Measurements from ENCODE around the gene OPHN1.
"Not testable (repeated sequence)": the region's sequence is repeated elsewhere in the genome, so short reads cannot be mapped to it uniquely, and the experiment has no call there.

The OPHN1 gene

GRCh38 chrX:68354879-68355628 is 78.2 kb downstream of the OPHN1 start:
- no peak for DNase-seq

- DNase-seq: no peak
Measured at GRCh38 chrX:68345025-68345424, 88.3 kb downstream of the OPHN1 start.

- no peak for DNase-seq
Measured at GRCh38 chrX:68343551-68343950, 89.7 kb downstream of the OPHN1 start.

GRCh38 chrX:68332201-68332731 is 101.0 kb downstream of the OPHN1 start:
- no peak for DNase-seq

GRCh38 chrX:68326841-68327240 is 106.5 kb downstream of the OPHN1 start:
- DNase-seq: not testable (repeated sequence)

GRCh38 chrX:68307769-68308168 is 125.5 kb downstream of the OPHN1 start:
- peak; percentile 7 for DNase-seq

GRCh38 chrX:68304602-68305001 is 128.7 kb downstream of the OPHN1 start:
- DNase-seq: no peak

GRCh38 chrX:68299898-68300297 is 133.4 kb downstream of the OPHN1 start:
- DNase-seq: no peak

GRCh38 chrX:68292471-68292870 is 140.8 kb downstream of the OPHN1 start:
- DNase-seq: no peak

- DNase-seq: no peak
Measured at GRCh38 chrX:68288127-68288526, 145.2 kb downstream of the OPHN1 start.

GRCh38 chrX:68287419-68287818 is 145.9 kb downstream of the OPHN1 start:
- DNase-seq: no peak

GRCh38 chrX:68286980-68287379 is 146.3 kb downstream of the OPHN1 start:
- DNase-seq: no peak

GRCh38 chrX:68286076-68286475 is 147.2 kb downstream of the OPHN1 start:
- no peak for DNase-seq

GRCh38 chrX:68284281-68284904 is 148.9 kb downstream of the OPHN1 start:
- no peak for DNase-seq

- DNase-seq: no peak
Measured at GRCh38 chrX:68273887-68274286, 159.4 kb downstream of the OPHN1 start.

- not testable (repeated sequence) for DNase-seq
Measured at GRCh38 chrX:68264793-68265192, 168.5 kb downstream of the OPHN1 start.

GRCh38 chrX:68261060-68261672 is 172.1 kb downstream of the OPHN1 start:
- no peak for DNase-seq

- DNase-seq: no peak
Measured at GRCh38 chrX:68256990-68257389, 176.3 kb downstream of the OPHN1 start.

- no peak for DNase-seq
Measured at GRCh38 chrX:68254738-68255645, 178.3 kb downstream of the OPHN1 start.

- DNase-seq: no peak
Measured at GRCh38 chrX:68252664-68253063, 180.6 kb downstream of the OPHN1 start.

GRCh38 chrX:68249903-68250302 is 183.4 kb downstream of the OPHN1 start:
- no peak for DNase-seq

GRCh38 chrX:68249401-68249831 is 183.9 kb downstream of the OPHN1 start:
- DNase-seq: no peak

- DNase-seq: no peak
Measured at GRCh38 chrX:68238568-68238967, 194.7 kb downstream of the OPHN1 start.
